Measurements from ENCODE around the gene GPR137.

GPR137 gene

GRCh38 chr11:64284962-64285884, at the start of gene GPR137:
TSS of gene GPR137 (plus strand) at chr11:64285848. CDS start at chr11:64286525, 677 bp downstream.
- H3K27ac Mint-ChIP-seq = peak within 1 kb of the TSS; percentile 93

GRCh38 chr11:64237484-64237951, 48.1 kb upstream of the GPR137 start:
- H3K4me1 Mint-ChIP-seq (ENCODE audit: low read depth) = peaks cover 28% of the 10 kb centered on the region
- no peak overlapping the region for H3K27ac Mint-ChIP-seq
- H3K9me3 Mint-ChIP-seq = no peaks in the 10 kb centered on the region
- no peak overlapping the region for H3K4me3 Mint-ChIP-seq
- peaks cover 11% of the 10 kb centered on the region for H3K36me3 Mint-ChIP-seq (ENCODE audit: low read depth)
- no peaks in the 10 kb centered on the region for H3K27me3 Mint-ChIP-seq (ENCODE audit: low read depth)

More at GRCh38 chr11:64284962-64285884, at the start of gene GPR137:
- Mint-ChIP-seq H3K9me3 (no peaks in the 10 kb centered on the region), H3K36me3 (ENCODE audit: low read depth) (peaks cover 10% of the 10 kb centered on the region), H3K4me3 (peak within 1 kb of the TSS; percentile 90), H3K27me3 (ENCODE audit: low read depth) (peaks cover 2% of the 10 kb centered on the region), H3K4me1 (ENCODE audit: low read depth) (peaks cover 14% of the 10 kb centered on the region)

GRCh38 chr11:64238076-64238475, 47.6 kb upstream of the GPR137 start:
- Mint-ChIP-seq H3K4me1 (ENCODE audit: low read depth) (peaks cover 28% of the 10 kb centered on the region), H3K36me3 (ENCODE audit: low read depth) (peaks cover 11% of the 10 kb centered on the region), H3K27ac (no peak overlapping the region), H3K4me3 (no peak overlapping the region), H3K9me3 (no peaks in the 10 kb centered on the region), H3K27me3 (ENCODE audit: low read depth) (no peaks in the 10 kb centered on the region)

- peak overlapping the region; percentile 52 for H3K27ac Mint-ChIP-seq
- peaks cover 27% of the 10 kb centered on the region for H3K4me1 Mint-ChIP-seq (ENCODE audit: low read depth)
- no peaks in the 10 kb centered on the region for H3K27me3 Mint-ChIP-seq (ENCODE audit: low read depth)
- H3K4me3 Mint-ChIP-seq = no peak overlapping the region
- H3K9me3 Mint-ChIP-seq = no peaks in the 10 kb centered on the region
- peaks cover 11% of the 10 kb centered on the region for H3K36me3 Mint-ChIP-seq (ENCODE audit: low read depth)
These were observed 46.6 kb upstream of the GPR137 start for GRCh38 chr11:64238999-64239398.

- peaks cover 27% of the 10 kb centered on the region for H3K4me1 Mint-ChIP-seq (ENCODE audit: low read depth)
- H3K9me3 Mint-ChIP-seq = no peaks in the 10 kb centered on the region
- H3K27me3 Mint-ChIP-seq (ENCODE audit: low read depth) = no peaks in the 10 kb centered on the region
- peaks cover 11% of the 10 kb centered on the region for H3K36me3 Mint-ChIP-seq (ENCODE audit: low read depth)
- H3K27ac Mint-ChIP-seq = peak overlapping the region; percentile 97
- H3K4me3 Mint-ChIP-seq = peak overlapping the region; percentile 95
These were observed 45.8 kb upstream of the GPR137 start for GRCh38 chr11:64239662-64240434.

GRCh38 chr11:64240435-64241240, 45.0 kb upstream of the GPR137 start, which contains the start of gene FKBP2:
TSS of gene FKBP2 (plus strand) at chr11:64241095. CDS start at chr11:64242388, 1,293 bp downstream.
- Mint-ChIP-seq H3K9me3 (no peaks in the 10 kb centered on the region), H3K4me3 (peak within 1 kb of the TSS; percentile 95), H3K4me1 (ENCODE audit: low read depth) (peaks cover 24% of the 10 kb centered on the region), H3K36me3 (ENCODE audit: low read depth) (peaks cover 11% of the 10 kb centered on the region), H3K27ac (peak within 1 kb of the TSS; percentile 97), H3K27me3 (ENCODE audit: low read depth) (no peaks in the 10 kb centered on the region)

GRCh38 chr11:64241241-64241490, 44.5 kb upstream of the GPR137 start:
- Mint-ChIP-seq H3K27ac (peak overlapping the region; percentile 97), H3K27me3 (ENCODE audit: low read depth) (no peaks in the 10 kb centered on the region), H3K9me3 (no peaks in the 10 kb centered on the region), H3K4me3 (peak overlapping the region; percentile 95), H3K36me3 (ENCODE audit: low read depth) (peaks cover 11% of the 10 kb centered on the region), H3K4me1 (ENCODE audit: low read depth) (peaks cover 24% of the 10 kb centered on the region)

- peak overlapping the region; percentile 95 for H3K4me3 Mint-ChIP-seq
- H3K27me3 Mint-ChIP-seq (ENCODE audit: low read depth) = no peaks in the 10 kb centered on the region
- peaks cover 11% of the 10 kb centered on the region for H3K36me3 Mint-ChIP-seq (ENCODE audit: low read depth)
- no peaks in the 10 kb centered on the region for H3K9me3 Mint-ChIP-seq
- H3K4me1 Mint-ChIP-seq (ENCODE audit: low read depth) = peaks cover 24% of the 10 kb centered on the region
- H3K27ac Mint-ChIP-seq = peak overlapping the region; percentile 97
These were observed 43.9 kb upstream of the GPR137 start for GRCh38 chr11:64241491-64242374.

GRCh38 chr11:64243236-64243854, 42.3 kb upstream of the GPR137 start:
- no peaks in the 10 kb centered on the region for H3K27me3 Mint-ChIP-seq (ENCODE audit: low read depth)
- peak overlapping the region; percentile 95 for H3K4me3 Mint-ChIP-seq
- H3K36me3 Mint-ChIP-seq (ENCODE audit: low read depth) = peaks cover 6% of the 10 kb centered on the region
- peak overlapping the region; percentile 67 for H3K27ac Mint-ChIP-seq
- no peaks in the 10 kb centered on the region for H3K9me3 Mint-ChIP-seq
- peaks cover 29% of the 10 kb centered on the region for H3K4me1 Mint-ChIP-seq (ENCODE audit: low read depth)

GRCh38 chr11:64244107-64244506, 41.5 kb upstream of the GPR137 start:
- Mint-ChIP-seq H3K27me3 (ENCODE audit: low read depth) (no peaks in the 10 kb centered on the region), H3K9me3 (no peaks in the 10 kb centered on the region), H3K27ac (no peak overlapping the region), H3K4me1 (ENCODE audit: low read depth) (peaks cover 28% of the 10 kb centered on the region), H3K4me3 (peak overlapping the region; percentile 95), H3K36me3 (ENCODE audit: low read depth) (peaks cover 2% of the 10 kb centered on the region)

GRCh38 chr11:64244966-64245365, 40.7 kb upstream of the GPR137 start:
- no peaks in the 10 kb centered on the region for H3K27me3 Mint-ChIP-seq (ENCODE audit: low read depth)
- peaks cover 32% of the 10 kb centered on the region for H3K4me1 Mint-ChIP-seq (ENCODE audit: low read depth)
- no peaks in the 10 kb centered on the region for H3K9me3 Mint-ChIP-seq
- peaks cover 2% of the 10 kb centered on the region for H3K36me3 Mint-ChIP-seq (ENCODE audit: low read depth)
- no peak overlapping the region for H3K27ac Mint-ChIP-seq
- H3K4me3 Mint-ChIP-seq = peak overlapping the region; percentile 87

GRCh38 chr11:64245401-64245796, 40.2 kb upstream of the GPR137 start:
- H3K9me3 Mint-ChIP-seq = no peaks in the 10 kb centered on the region
- no peaks in the 10 kb centered on the region for H3K36me3 Mint-ChIP-seq (ENCODE audit: low read depth)
- peak overlapping the region; percentile 87 for H3K4me3 Mint-ChIP-seq
- H3K27ac Mint-ChIP-seq = peak overlapping the region; percentile 79
- peaks cover 31% of the 10 kb centered on the region for H3K4me1 Mint-ChIP-seq (ENCODE audit: low read depth)
- H3K27me3 Mint-ChIP-seq (ENCODE audit: low read depth) = no peaks in the 10 kb centered on the region

Data from T-helper 1 cell treated with Interleukin-12 subunit alpha and Interleukin-12 subunit beta and Interleukin-4 antibody, amounts not matched to agents 30 μg/mL and 1 μg/mL, for 36 hours (primary cell).